ENCODE measurements around the gene LAS1L.
"Not testable (repeated sequence)": the region's sequence is repeated elsewhere in the genome, so short reads cannot be mapped to it uniquely, and the experiment has no call there.

Gene LAS1L

DNA sequence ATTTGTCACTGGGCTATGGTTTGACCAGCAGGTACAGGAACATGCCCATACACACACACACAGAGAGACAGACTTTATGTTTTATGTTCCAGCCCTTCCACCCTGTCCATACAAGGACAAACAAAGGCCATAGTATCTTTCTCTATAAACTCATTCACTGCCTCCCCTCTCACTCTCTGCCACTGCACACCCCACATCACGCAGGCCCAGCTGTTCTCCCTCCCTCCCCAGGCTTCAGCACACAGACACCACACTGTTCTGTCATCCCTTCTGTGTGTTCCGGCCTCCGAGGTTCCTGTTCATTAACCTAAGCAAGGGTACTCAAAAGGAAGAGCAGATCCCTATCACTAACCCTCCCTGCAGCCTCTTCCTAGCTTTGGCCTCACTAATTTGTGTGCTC, 17.8 kb downstream of the LAS1L start:
- DNase-seq, result no peak

DNA sequence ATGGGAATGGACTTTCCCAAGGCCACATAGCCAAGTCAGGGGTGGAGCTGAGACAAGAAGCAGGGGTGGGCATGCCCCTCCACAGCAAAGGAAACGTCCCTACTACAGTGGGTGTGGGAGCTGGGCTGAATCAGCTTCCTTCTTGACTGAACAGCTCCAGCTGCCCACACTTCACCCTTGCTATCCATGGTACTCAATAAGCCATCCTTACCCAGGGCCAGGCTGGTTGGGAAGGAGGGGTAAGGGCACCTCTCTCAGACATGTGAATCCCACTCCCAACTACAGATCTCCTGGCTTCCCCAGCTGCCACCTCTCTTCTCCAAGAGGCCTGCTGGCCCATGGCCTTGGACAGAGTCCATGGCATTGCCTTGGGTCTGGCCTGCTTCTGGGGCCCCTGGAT, 21.0 kb downstream of the LAS1L start:
- DNase-seq, result no peak

GRCh38 chrX:65509400-65509799, 25.2 kb downstream of the LAS1L start:
- DNase-seq, result no peak

DNA sequence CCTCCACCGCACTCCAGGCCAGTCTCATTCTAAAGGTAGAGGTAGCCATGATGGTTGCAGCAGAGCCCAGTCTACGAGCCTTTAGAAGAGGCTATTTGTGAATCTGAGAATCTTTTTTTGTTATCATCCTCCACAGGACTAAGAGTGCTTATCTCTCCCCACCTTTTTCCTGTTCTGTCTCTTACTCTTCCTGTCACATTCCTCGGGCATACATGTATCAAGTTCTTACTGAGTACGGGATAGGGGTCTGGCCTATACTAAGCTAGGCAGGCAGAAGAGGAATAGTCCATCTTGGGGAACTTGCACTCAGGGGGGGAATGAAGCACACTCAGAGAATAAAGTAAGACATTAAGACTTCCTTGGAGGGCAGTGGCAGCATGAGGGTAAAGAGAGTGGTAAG, 25.7 kb downstream of the LAS1L start:
- no peak for DNase-seq

- DNase-seq, result no peak
Measured at GRCh38 chrX:65502618-65503017, 32.0 kb downstream of the LAS1L start.

DNA sequence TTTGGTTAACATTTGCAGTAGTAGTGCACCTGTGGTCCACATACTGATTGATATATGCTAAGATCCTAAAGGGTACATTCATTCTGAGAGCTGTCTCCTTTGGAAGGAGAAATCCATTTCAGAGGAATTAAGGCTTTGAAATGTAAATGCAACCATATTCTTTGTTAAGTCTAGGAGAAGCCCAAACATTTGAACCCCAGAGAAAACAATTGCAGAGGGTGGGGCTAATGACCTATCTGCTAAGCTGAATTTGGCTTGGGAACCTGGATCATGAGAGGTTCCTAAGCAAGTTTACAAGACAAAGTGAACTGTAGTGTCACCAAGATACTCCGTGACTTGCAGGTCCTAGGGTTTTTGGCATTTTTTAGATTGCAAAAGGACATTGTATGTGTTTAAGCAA, 41.2 kb downstream of the LAS1L start:
- DNase-seq, result no peak

DNA sequence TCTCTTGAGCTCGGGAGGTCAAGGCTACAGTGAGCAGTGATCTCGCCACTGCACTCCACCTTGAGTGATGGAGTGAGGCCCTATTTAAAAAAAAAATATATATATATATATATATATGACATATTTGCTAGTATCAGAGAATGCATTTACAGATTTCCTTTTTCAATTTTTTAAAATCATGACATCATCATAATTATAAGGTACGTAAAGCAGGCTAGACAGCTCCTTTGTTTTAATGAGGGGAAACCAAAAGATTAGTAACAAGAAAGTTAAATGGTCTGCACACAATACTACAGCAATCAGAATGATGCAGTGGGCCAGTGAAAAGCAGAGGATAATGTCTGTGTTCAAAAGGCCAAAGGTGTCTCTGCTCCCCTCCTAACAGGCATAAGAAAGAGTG, 43.0 kb downstream of the LAS1L start:
- no peak for DNase-seq

- DNase-seq, result no peak
Measured at GRCh38 chrX:65488495-65488894, 46.1 kb downstream of the LAS1L start.

- no peak for DNase-seq
Measured at GRCh38 chrX:65480960-65481359, 53.6 kb downstream of the LAS1L start.

DNA sequence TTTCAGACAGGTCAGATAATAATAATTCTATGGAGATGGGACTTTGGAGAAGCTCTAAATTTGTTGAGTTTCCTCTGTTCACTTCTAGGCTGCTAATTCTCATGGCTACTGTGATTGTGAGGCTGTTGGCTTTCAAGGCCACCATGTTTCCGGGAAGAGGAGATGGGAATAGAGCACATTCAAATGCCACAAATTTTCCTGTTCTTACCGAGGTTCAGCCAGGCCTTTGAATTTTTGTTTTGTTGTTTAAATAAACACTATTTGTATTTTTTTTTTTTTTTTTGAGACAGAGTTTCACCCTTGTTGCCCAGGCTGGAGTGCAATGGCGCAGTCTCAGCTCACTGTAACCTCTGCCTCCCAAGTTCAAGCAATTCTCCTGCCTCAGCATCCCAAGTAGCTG, 55.5 kb downstream of the LAS1L start:
- DNase-seq, result not testable (repeated sequence)

GRCh38 chrX:65476564-65476963, 58.0 kb downstream of the LAS1L start:
- no peak for DNase-seq

DNA sequence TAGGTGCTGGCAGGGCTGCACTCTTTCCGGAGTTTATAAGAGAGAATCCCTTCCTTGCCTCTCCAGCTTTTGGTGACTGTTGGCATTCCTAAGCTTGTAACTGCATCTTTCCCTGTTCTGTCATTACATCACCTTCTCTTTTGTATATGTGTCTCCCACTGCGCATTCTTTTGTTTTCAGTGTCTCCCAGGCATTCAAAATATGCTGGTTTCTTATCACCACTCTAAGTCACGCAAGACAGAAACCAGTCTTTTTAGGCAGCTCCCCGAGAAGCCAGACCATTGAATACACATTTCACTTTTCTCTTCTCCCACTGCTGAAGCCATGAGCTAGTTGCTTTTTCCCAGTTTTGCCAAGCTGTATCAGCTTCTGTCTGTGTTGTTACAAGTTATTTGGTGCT, 71.0 kb downstream of the LAS1L start:
- DNase-seq, result no peak

All from activated T-cell treated with anti-CD3 and anti-CD28 coated beads for 4 hours (primary cell).